ENCODE results near the gene MDM1.

The MDM1 gene, protein sequence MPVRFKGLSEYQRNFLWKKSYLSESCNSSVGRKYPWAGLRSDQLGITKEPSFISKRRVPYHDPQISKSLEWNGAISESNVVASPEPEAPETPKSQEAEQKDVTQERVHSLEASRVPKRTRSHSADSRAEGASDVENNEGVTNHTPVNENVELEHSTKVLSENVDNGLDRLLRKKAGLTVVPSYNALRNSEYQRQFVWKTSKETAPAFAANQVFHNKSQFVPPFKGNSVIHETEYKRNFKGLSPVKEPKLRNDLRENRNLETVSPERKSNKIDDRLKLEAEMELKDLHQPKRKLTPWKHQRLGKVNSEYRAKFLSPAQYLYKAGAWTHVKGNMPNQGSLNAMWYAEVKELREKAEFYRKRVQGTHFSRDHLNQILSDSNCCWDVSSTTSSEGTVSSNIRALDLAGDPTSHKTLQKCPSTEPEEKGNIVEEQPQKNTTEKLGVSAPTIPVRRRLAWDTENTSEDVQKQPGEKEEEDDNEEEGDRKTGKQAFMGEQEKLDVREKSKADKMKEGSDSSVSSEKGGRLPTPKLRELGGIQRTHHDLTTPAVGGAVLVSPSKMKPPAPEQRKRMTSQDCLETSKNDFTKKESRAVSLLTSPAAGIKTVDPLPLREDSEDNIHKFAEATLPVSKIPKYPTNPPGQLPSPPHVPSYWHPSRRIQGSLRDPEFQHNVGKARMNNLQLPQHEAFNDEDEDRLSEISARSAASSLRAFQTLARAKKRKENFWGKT

DNA sequence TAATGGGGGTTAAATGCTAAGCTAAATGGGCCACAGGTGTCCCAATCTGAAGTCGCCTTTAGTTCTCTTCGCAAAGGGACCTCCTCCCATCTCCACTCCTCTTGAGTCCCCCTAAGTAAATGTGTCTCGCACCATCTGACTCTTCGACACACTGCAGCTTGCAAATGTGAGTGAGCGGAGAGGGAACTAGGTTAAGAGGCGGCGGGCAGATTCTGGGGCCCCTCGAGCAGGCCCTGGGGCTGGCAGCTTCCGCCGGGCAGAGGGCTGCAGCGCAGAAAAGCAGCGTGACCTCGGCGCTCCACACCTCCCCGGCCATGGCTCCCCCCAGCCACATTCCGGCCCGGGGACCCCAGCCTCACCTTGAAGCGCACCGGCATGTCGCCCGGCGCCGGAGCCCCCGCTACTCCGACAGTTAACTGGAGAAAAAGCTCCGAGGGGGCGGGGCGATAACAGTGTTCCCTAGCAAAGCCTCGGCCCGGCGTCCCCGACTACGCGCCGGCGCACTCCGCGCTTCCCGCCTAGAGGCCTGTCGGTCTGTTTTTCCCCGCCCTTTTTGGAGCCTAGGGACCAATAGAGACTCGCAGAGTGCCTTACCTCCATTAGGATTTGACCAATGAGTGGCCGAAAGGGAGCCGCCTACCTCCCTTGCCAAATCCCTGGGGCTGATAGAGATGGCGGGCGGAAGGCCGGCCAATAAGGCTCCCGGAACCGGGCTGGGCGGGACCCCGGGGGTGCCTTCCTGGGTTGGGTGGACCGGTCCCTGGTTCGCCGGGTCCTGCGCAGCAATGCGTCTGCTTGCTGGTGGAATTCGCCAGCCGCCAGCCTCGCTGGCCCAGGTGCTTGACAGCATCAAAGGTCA, at the start of gene MDM1:
Gene MDM1, minus strand, starts transcription at position 494 of the 859 bp plus-strand sequence. Its CDS starts 117 bp downstream, at position 377.
- DNase-seq: peak; percentile 100

DNA sequence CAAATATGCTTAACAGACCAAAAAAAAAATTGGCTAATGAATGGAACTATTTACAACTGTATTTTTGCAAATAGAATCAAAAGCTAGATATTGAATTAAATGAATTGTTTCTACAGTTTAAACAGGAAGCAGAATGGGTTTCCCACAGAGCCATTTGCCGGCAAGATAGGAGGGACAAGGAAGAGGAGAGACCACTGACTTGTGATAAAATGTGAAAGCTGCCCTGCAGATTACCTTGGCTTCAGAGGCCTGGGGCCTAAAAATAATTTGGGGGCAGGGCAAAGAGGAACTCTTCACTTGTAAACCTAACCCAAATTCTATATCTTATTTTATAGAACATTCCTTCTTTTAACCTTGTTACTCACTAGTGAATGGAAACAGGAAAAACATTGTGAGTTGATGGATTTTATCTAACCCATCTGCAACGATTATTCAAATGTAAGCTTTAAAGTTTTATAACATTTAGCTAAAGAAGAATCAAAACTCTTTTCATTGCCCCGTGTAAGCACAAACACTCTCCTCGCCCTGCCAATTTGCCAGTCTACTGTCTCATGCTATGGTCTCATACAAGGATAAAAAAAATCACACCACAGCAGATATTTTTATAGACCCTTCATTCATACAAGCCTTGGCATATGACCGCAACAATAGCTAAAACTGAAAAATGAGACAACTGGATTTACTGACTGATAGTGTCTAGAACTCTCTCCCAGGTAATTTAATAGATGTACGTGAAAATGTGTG, 49.5 kb upstream of the MDM1 start:
- DNase-seq: peak; percentile 96

DNA sequence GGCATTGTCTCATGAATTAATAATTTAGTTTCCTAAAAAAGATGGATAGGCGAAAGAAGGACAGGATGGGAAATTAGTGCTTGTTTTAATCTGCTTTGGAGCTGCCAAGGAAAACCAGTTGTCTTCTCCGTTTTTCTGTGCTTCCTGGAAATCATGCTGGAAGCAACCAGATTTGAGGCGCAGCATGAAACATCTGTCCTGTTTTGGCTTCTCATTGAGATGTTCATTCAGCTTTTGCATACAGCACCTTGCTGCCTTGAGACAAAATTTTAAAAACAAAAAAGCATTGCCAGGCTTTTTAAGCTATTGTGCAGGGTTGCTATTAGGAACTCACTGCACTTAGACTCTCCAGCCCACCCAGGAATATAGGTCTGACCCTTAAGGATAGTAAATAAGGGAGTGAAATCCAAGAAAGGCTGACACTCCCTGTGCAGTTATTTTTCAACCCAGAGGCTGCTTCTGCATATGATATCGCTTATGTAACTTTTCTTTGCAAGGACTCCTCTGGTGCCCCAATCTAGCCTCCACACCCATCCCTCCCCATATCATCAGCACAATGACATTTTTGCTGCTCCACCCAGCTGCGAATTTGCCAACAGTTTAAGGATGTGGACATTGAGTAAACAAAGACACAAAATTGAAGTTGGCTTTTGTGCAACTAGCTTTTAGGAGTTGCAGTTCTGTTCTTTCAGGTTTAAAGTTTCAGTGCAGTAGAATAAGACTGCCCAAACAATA, 46.9 kb upstream of the MDM1 start:
- peak; percentile 94 for DNase-seq

DNA sequence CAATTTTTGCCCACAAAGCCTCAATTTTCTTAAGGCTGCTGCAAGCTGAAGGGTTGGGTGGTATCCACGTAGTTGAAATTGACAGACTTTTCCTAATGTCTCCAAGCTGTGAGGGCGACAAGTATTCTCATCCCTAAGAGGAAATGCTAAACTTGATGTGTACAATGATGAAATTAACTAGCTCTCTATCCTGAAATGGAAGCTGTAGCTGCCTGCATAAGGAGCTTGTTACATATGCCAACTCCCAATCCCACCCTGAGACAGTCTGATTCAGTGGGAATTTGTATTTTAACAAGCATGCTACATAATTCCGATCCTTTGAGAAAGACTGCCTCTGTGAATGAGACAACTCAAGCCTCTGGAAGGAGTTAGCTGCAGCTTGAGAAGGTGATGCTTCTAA, 45.7 kb upstream of the MDM1 start:
- no peak for DNase-seq

DNA sequence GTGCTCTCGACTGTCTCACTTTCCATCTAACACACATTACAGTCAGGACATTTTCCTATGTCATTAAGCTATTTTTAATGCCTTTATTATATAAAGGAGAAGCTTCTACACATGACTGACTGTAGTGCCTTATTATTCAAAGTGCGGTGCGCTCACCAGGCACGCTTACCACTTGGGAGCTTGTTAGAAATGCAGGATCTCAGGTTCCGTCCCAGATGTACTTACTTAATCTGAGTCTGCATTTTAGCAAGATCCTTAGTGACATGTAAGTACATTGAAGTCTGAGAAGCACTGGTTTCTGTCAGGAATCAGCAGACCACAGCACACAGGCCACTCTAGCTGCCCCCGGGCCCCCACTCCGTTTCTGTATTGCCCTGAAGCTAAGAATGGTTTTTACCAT, 44.7 kb upstream of the MDM1 start:
- DNase-seq: no peak

DNA sequence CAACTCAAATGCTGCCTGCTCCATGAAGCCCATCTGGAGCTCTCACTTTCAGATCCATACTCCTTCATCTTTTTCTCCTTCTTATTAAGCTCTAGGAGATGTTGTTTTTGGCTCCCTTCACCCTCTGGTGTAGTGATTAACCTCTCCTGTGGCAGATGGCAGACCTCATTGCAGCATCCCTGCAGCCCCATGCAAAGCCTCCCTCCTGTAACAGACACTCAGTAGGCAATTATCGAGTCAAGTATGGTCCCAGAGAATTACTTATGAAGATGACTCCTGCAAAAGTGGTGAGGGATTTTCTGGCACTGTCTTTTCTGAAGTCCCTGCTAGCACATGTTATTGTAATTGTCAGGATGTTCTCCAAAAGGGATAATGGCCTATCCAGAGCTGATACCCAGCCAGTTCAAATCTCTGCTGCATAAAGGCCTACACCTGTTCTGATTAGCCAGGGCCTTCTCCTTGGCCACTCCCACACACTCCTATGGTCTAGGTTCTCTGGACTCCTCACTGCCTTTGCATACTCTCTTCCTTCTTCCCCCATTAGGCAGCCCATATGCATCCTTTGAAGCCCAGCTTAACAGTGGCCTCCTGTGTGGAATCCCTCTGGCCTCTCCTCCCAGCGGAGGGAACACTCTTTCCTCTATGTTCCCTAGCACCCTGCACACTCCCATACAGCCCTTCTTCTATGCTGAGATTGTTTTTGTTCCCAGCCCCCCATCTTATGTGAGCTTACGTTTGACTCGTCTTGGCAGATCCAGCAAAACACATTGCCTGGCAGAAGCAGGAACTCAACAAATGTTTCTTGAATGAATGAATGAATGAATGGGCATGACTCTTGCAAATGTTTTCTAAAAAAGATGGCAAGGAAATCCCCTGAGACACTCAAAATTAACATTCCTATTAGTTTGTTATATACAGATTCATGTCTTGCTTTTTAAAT, 43.9 kb upstream of the MDM1 start:
- DNase-seq: no peak

DNA sequence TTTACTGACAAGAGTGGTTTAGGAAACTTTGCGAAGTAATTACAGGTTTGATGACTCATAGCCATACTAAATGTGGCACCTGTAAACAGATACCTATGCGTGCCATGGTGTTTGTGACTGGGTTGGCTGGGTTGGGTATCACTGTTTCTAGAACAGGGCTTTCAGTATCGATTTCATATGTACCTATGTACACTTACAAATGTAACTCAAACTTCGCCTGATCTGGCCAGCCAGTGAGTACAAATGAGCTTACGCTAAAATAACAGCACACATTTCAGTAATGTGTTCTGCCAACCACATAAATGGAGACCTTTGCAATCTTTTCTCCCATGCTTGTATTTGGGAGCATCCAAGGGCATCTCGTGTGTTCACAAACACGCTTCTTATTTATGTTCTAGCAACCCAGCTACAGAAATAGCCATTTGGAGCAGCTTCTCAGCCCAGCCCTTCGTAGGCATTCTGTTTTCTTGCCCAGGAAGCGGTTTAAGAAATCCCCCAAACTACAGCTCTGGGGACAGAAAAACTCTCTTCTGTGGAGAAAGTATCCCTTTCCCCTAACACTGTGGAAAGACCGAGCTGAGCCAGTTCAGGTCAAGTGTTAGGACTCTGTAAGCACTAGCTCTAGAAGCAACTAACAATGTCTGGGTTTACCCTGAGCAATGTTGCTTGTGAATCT, 42.3 kb upstream of the MDM1 start:
- DNase-seq: no peak

DNA sequence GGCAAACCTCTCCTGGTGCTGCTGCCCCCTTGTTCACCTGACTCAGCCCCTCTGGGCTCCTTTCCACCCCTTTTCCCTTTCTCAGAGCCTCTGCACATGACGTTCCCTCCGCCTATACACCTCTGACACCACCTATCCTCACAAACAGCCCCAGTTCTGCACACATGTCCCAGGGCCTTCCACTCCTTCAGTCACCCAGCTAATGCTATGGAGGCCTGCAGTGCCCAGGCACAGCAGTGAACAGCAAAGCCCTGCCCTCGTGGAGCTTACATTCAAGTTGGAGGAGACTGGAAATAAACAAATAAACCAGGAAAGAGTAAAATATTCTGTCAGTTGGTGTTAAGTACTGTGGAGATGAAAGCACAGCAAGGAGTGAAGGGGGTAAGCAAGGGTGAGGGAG, 38.5 kb upstream of the MDM1 start:
- DNase-seq: no peak

DNA sequence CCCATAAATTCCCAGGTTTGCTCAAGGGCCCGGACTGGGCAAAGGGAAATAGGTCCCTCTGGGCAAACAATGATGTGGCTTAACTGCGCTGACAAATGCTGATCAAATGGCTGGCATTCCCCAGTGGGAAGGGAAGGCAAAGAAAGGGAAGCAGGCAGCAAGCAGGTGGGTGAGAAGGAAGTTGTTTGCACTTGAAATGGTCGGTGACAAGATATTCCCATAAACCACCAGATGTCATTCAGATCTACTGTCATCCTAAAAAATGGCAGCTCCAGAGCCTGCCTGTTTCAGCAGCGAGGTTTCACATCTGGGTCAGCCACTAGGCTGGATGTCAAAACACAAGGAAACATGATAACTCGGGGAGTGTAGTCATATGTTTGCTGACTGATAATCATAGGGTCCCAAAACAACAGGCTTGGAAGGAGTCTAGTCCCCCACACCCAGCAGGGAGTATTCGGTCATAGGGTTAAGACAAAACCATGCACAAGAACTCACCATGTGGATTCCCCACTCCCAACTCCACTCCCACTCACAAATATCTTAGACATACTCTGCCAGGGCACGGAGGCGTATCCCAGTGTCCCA, 37.9 kb upstream of the MDM1 start:
- peak; percentile 67 for DNase-seq

DNA sequence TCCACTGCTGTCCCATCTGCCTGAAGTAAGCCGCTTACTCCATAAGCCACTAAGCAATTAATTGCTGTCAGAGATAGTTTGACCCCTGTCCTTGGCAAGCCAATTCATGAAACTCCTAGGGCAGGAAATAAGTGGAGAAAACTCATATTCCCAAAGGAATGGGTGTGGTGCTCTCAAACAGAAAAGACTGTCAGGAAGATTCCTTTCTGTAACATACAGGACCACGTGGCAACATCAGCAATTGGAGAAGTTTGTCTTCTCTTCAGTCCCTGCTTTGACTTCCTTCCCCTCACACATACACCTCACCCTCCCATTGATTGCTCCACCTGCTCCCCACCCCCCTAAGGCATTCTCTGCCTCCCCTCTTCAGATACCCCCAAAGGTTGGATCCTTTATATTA, 36.2 kb upstream of the MDM1 start:
- DNase-seq: peak; percentile 37

DNA sequence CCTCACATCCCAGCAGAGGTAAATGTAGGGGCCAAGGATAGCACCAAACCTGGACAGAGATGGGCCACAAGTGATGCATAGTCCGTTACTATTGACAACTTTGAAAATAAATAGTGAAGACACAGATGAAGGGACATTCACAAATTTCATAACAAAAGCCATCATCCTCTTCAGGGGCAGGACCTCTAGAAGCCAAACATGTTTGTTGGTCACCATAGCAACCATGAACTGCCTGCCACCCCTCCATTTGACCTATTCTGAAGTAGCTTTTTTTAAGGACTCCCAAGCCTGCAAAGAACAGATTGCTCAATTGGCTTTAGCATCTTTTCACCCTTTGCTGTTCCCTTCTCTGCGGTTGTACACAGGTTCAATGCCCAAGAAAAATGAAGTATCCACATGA, 35.7 kb upstream of the MDM1 start:
- DNase-seq: peak; percentile 36

DNA sequence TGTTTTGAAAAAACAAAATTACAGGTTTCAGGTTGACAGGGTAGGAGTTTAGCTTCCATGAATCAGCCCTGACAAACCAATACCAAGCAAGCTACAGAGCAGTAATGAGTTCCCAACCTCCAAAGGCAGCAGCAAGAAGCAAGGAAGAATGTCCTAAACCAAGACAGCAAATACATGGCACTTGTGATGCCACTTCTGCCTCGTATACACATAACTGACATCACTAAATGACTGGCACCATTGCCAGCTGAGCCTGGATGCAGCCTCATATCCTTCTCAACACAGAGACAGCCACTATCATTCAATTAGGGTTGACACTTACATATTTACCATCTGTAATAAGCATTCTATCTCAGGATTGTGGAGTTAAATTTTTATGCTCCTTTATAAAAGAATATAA, 35.0 kb upstream of the MDM1 start:
- DNase-seq: no peak

DNA sequence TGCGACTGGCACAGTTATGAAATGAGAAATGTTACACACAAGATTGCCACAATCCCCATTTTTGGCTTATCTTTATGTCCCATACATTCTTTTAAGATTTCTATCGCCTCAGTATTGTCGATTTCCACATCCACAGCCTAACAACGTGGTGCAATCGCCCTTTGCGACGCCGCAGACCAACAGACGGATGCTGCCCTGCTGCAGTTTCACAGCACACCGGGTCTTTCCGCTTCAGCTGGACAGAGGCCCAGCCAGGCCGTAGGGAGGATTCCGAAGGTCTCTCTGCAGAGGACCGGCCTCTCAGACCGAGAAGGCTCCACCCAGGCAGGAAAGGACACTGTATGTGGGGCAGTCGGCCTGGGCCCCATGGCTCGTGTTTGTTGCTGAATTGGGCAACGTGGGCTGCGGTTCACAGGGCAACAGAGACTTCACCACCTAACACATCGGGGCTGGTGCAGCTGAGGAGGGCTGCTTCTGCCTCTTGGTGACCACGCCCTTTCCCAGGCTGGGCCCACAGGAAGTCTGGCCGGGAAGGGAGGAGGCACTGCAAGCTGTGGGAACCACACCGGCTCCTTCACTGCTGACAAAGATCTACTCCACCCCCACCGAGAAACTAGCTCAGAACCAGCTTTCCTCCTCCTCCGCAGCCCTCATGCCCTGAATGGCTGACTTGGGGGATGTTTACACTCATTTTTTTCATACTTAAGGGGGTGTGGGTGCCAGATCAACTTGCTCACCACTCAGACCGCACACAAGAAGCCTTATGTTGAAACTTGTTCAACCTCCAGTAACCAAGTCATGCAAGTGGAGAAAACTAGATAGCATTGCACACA, 32.9 kb upstream of the MDM1 start:
- peak; percentile 100 for DNase-seq

DNA sequence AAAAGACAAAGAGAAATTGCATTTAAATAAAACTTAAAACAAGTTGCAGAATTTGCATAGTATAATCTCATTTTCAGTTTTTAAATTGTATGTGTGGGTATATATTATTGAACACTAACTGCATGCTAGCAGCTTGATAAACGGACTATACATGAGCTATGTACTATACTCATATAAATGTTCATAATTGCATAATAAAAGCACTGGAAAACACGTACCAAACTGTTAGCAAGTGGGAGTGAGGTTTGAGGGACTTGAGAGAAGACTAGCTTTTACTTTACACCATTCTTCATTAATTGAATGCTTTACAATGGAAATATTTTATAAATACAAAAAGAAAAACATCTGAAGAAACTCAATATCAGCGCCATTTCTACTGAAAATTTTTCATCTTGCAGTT, 32.2 kb upstream of the MDM1 start:
- no peak for DNase-seq

DNA sequence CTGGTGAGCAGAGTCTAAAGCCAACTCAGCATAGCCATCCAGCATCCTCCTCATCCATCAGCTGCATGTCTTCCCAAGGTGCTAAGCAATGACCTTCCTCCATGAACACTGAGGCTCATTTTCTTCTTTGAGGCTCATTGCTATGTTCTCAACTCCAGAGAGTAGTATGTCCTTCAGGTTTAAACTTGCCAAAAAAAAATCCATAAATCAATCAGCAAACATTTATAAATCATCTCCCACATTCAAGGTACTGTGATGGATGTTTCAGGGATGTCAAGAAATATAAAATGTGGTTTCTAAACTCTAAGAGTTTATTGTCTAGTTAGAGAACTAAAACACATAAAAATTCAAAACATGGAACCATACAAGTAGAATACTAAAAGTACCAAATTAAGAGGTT, 29.8 kb upstream of the MDM1 start:
- no peak for DNase-seq

DNA sequence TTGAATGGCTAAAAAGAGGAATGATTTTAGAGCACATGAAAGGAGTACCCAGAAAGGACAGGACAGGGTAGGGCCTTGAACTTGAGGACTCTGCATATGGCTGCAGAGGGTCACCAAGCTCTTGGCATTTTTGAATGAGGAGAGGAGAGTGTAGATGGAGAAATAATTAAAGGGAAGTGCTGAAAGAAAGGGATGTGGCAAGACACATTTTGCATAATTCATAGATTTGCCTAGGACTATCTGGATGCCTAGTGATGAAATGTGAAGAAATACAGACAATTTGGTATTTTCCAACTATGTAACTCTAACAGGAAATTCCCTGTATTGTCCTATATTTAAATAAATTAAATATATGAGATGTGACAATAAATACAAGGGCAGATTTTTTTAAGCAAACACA, 27.5 kb upstream of the MDM1 start:
- peak; percentile 65 for DNase-seq

DNA sequence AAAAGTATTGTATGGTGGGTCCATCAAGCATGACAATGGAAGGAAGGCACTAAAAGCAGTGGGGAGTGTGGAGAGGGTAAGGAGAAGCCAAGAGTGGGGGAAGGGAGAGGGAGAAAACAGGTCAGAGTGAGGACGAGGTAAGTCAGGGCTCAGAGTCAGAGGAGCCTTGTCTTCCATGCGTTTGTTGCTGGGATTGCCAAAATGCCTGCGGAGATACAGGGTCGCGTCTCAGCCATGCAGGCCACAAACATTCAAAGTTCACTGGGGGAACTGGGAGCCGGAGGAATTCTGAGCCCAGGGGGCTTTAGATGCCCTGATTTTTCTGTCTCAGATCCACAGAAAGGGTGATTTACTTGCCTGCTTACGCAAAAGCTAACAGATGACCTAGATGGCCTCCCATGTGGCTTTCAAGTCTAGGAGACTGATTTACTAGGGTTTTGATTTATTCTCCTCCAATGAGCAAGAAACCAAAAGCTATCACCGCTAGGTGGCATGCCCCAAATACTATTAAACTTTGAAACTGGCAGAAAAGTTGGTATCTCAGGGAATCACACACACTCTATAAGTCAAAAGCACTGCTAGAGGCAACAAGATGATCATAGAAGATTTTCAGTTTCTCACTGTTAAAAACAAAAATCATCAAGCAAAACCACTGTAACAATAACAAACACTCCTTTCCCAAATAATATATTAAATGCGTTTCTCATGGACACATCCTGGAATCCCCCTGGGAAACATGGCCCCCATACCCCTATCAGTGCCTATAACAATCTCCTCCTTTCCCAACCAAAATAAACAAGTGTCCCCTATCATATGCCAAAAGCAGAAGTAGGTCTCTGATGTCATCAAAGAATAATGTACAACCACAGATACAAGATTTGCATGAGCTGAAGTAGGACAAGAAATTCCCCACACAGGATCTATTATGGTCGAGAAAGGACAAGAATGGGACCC, 26.6 kb upstream of the MDM1 start:
- DNase-seq: peak; percentile 92

DNA sequence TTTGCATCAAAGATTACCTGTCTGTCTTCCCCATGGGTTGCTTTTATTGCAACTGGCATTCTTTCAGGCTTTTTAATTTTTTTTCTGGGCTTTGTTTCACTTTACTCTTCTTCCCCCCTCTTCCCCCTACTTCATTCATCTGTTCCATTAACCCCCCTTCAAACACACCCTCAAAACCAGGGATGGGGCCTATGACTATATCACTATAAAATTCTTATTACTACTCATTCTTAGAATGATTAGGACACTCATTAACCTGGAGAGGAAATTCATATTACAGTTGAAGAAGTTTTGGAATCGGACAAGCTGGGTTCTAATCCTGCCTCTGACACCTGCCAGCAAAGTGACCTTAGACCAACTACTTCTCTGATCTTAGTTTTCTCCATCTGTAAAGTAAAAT, 24.8 kb upstream of the MDM1 start:
- DNase-seq: no peak
